Smooth muscle cell (in vitro differentiated cells): ENCODE results near the gene SLC10A7. TPM values are rescaled to one million over a fixed set of nuclear protein-coding genes. Genes with fewer than 3 reads are reported as not detected.
A peak's percentile ranks its signal among the peaks of the same experiment; 100 is the strongest.

ENCODE experiments used
- DNase-seq: peaks from one replicate; lab custom pipeline; 2025; ENCODE audit not compliant: unreplicated experiment; lab: John Stamatoyannopoulos, UW
- H2AFZ ChIP-seq: fragments of 200-600 bp; sonication (generic); 2 replicates; pipeline ENCODE4 v1.6.0; 2016; ENCODE audit warnings: antibody characterized with exemption, low read depth, mild to moderate bottlenecking
- H3F3A ChIP-seq: fragments of 200-600 bp; sonication (generic); 2 replicates; pipeline ENCODE4 v1.6.0; 2017; ENCODE audit warnings: antibody characterized with exemption, low read depth
- H3K27ac ChIP-seq: fragments of 200-600 bp; sonication (generic); 2 replicates; pipeline ENCODE4 v1.5.1; 2016; ENCODE audit warnings: low read depth, mild to moderate bottlenecking
- H3K27me3 ChIP-seq: fragments of 200-600 bp; sonication (generic); 2 replicates; pipeline ENCODE4 v1.6.1; 2016; ENCODE audit warnings: low read depth, mild to moderate bottlenecking
- H3K36me3 ChIP-seq: fragments of 200-600 bp; sonication (generic); 2 replicates; pipeline ENCODE4 v1.5.1; 2016; ENCODE audit warnings: low read depth
- H3K4me1 ChIP-seq: fragments of 200-600 bp; sonication (generic); 2 replicates; pipeline ENCODE4 v1.5.1; 2016; ENCODE audit warnings: low read depth
- H3K4me2 ChIP-seq: fragments of 200-600 bp; sonication (generic); 2 replicates; pipeline ENCODE4 v1.6.0; 2016; ENCODE audit warnings: mild to moderate bottlenecking
- H3K4me3 ChIP-seq: fragments of 200-600 bp; sonication (generic); 2 replicates; pipeline ENCODE4 v1.5.1; 2016; ENCODE audit warnings: mild to moderate bottlenecking
- H3K79me2 ChIP-seq: fragments of 200-600 bp; sonication (generic); 2 replicates; pipeline ENCODE4 v1.6.0; 2016; ENCODE audit warnings: low read depth, mild to moderate bottlenecking
- H3K9ac ChIP-seq: fragments of 200-600 bp; sonication (generic); 2 replicates; pipeline ENCODE4 v1.6.0; 2016; ENCODE audit warnings: low read depth
- H3K9me3 ChIP-seq: fragments of 200-600 bp; sonication (generic); replicated peaks from 2 replicates; pipeline ENCODE4 v1.5.1; 2016; ENCODE audit warnings: low read depth
- H4K20me1 ChIP-seq: fragments of 200-600 bp; sonication (generic); 2 replicates; pipeline ENCODE4 v1.6.0; 2016; ENCODE audit warnings: low read depth
- WGBS: methylation state at CpG from one replicate; pipeline ENCODE4 v1.1.7; 2016; ENCODE audit warnings: low lambda C conversion rate; 5-methylcytosine and 5-hydroxymethylcytosine counted together
- polyA plus RNA-seq: library from polyadenylated mRNA; unstranded; fragments of >200 nt; fragmentation: Nextera tagmentation; extraction: Ambion mirVana; gene quantifications from 2 replicates; pipeline ENCODE4 v1.2.1, GENCODE V29; 2016
- total RNA-seq: library from RNA; depleted of rRNA; stranded (reverse); fragments of >200 nt; gene quantifications from 2 replicates; pipeline ENCODE4 v1.2.3, GENCODE V29; 2014
- TF ChIP-seq, protein P1 (sequence below): fragments of 200-600 bp; sonication (generic); IDR thresholded peaks from 2 replicates; pipeline ENCODE4 v1.5.1; 2017; ENCODE audit warnings: borderline replicate concordance, mild to moderate bottlenecking, antibody characterized with exemption; ENCODE audit not compliant: insufficient read depth, poor library complexity, severe bottlenecking

SLC10A7 gene
- total and polyA plus RNA-seq, 2 experiments from 2014 or later: 10.3 to 24.8 TPM

DNA sequence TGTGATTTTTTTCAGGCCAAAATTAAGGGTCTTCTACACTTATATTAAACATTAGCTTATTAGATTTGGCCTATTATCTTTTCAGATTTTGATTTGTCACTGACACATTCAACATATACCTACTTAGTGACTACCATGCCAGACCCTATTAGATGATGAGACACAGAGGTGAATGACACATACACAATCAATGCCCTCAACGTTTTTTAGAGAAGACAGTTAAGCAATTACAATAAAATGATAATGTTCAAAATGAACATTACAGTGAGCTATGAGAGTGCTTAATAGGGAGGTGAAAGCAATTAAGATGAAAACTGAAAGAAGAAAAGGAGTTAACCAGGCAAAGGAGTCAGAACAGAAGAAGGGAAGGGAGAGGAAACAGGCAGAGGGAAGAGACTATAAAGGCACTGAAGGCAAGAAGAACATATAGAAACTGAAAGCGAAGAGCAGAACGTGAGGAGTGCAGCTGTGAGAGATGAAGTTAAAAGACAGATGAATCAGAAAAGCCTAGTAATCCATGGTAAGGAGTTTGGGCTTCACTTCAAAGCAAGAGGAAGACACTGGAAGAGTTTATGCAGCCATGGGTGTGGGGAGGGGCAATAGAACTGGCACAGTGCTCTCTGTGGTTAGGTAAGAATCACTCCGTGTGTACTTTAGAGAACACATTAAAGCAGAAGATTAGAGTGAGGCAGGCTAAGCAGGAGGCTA is 188.4 kb downstream of the SLC10A7 start:
- TF ChIP-seq, protein P1, sequence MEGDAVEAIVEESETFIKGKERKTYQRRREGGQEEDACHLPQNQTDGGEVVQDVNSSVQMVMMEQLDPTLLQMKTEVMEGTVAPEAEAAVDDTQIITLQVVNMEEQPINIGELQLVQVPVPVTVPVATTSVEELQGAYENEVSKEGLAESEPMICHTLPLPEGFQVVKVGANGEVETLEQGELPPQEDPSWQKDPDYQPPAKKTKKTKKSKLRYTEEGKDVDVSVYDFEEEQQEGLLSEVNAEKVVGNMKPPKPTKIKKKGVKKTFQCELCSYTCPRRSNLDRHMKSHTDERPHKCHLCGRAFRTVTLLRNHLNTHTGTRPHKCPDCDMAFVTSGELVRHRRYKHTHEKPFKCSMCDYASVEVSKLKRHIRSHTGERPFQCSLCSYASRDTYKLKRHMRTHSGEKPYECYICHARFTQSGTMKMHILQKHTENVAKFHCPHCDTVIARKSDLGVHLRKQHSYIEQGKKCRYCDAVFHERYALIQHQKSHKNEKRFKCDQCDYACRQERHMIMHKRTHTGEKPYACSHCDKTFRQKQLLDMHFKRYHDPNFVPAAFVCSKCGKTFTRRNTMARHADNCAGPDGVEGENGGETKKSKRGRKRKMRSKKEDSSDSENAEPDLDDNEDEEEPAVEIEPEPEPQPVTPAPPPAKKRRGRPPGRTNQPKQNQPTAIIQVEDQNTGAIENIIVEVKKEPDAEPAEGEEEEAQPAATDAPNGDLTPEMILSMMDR: no peak
- Histone ChIP-seq H2AFZ (no peak overlapping the region), H3K27me3 (no peaks in the 10 kb centered on the region), H4K20me1 (peaks cover 23% of the 10 kb centered on the region), H3K27ac (peak overlapping the region; percentile 56), H3K9ac (no peak overlapping the region), H3F3A (peaks cover 6% of the 10 kb centered on the region), H3K36me3 (no peaks in the 10 kb centered on the region), H3K4me2 (peak overlapping the region; percentile 76), H3K9me3 (no peaks in the 10 kb centered on the region), H3K79me2 (no peaks in the 10 kb centered on the region), H3K4me1 (no peaks in the 10 kb centered on the region), H3K4me3 (peak overlapping the region; percentile 21)
- 18% methylated on average over 4 of the region's 4 CpGs for WGBS
- DNase-seq: no peak

DNA sequence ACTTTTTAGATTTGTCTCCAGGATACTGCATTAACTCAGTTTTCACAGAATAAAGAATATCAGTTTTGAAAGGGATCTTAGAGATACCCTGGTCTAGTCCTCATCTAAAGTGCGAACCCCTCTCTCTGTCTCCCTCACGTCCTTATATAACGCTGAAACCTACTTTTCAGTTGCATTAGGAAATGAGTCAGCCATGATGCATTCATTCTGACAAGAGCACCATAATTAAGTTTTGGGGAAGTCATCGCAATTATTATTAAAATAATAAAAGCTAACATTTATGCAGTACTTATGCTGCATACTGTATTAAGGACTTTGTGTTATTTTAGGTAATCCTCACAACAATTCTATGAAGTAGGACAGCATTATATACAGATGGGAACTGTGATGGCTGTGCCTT is 191.3 kb downstream of the SLC10A7 start:
- H3K27ac ChIP-seq: peak overlapping the region; percentile 18
- peaks cover 6% of the 10 kb centered on the region for H3F3A ChIP-seq
- H3K4me1 ChIP-seq: no peaks in the 10 kb centered on the region
- TF ChIP-seq, protein P1: no peak
- H3K27me3 ChIP-seq: no peaks in the 10 kb centered on the region
- H3K9ac ChIP-seq: no peak overlapping the region
- no peak for DNase-seq
- no peaks in the 10 kb centered on the region for H3K79me2 ChIP-seq
- H2AFZ ChIP-seq: no peak overlapping the region
- peaks cover 11% of the 10 kb centered on the region for H4K20me1 ChIP-seq
- H3K4me2 ChIP-seq: peak overlapping the region; percentile 1
- no peaks in the 10 kb centered on the region for H3K36me3 ChIP-seq
- no peak overlapping the region for H3K4me3 ChIP-seq
- H3K9me3 ChIP-seq: no peaks in the 10 kb centered on the region
- WGBS: 52% methylated on average over 4 of the region's 4 CpGs

DNA sequence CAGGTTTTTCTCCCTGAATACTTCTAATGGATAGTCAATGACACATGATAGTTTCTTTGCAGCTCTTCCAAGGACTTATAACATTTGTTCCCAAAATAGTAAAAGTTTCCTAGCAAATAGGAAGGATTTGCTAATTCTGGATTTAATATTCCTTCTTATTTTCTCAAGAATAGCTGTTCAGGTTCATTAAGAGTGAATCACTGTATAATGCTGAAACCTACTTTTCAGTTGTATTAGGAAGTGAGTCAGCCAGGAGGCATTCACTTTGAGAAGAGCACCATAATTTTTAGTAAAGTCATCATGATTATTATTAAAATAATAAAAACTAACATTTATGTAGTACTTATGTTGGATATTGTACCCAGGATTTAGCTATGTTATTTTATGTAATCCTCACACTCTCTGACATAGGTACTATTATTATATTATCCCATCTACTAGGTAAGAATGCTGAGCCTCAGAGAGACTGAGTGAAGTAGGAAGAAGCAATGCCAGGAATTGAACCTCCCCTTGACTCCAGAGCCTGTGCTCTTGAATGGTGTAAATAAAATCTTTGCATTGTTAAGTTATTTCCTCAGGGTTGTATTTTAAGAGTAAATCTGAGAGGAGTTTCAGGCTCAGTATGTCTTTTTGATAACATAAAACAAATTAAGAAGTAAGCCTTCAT is 192.6 kb downstream of the SLC10A7 start:
- no peak overlapping the region for H3K4me3 ChIP-seq
- peak overlapping the region; percentile 55 for H3K4me2 ChIP-seq
- H3K27me3 ChIP-seq: no peaks in the 10 kb centered on the region
- TF ChIP-seq, protein P1: no peak
- H3F3A ChIP-seq: peaks cover 2% of the 10 kb centered on the region
- H4K20me1 ChIP-seq: peaks cover 10% of the 10 kb centered on the region
- H3K36me3 ChIP-seq: no peaks in the 10 kb centered on the region
- no peak overlapping the region for H2AFZ ChIP-seq
- no peak overlapping the region for H3K9ac ChIP-seq
- no peaks in the 10 kb centered on the region for H3K4me1 ChIP-seq
- H3K27ac ChIP-seq: peak overlapping the region; percentile 56
- H3K79me2 ChIP-seq: no peaks in the 10 kb centered on the region
- no peak for DNase-seq
- H3K9me3 ChIP-seq: no peaks in the 10 kb centered on the region
